Esophagus (tissue), 2 donors: Measurements from ENCODE around the gene WDFY4. TPM values are rescaled to one million over a fixed set of nuclear protein-coding genes. Genes with fewer than 3 reads are reported as not detected.

Experiments used
- H3K27ac ChIP-seq, 2 donors: one replicate each; pipeline ENCODE4 v1.5.1; 2013; ENCODE audit warnings: low read depth in 2 of 2, mild to moderate bottlenecking in 2 of 2, inconsistent platforms in 1 of 2, low read length in 1 of 2, moderate library complexity in 1 of 2
- H3K27me3 ChIP-seq, 2 donors: one replicate each; pipeline ENCODE4 v1.6.1; 2013; ENCODE audit warnings: low read length in 2 of 2, control low read depth in 1 of 2, mild to moderate bottlenecking in 1 of 2; ENCODE audit not compliant: insufficient read depth in 2 of 2, control insufficient read depth in 1 of 2
- H3K36me3 ChIP-seq, 2 donors: one replicate each; pipeline ENCODE4 v1.6.1; 2013; ENCODE audit warnings: low read length in 1 of 2; ENCODE audit not compliant: control insufficient read depth in 2 of 2, insufficient read depth in 2 of 2
- H3K4me1 ChIP-seq, 2 donors: one replicate each; pipeline ENCODE4 v1.6.1; 2013; ENCODE audit warnings: low read length in 1 of 2; ENCODE audit not compliant: control insufficient read depth in 2 of 2, insufficient read depth in 2 of 2
- H3K4me3 ChIP-seq, 2 donors: one replicate each; pipeline ENCODE4 v1.5.1; 2013; ENCODE audit warnings: low read length in 2 of 2, mild to moderate bottlenecking in 2 of 2, low read depth in 1 of 2, moderate library complexity in 1 of 2
- H3K9me3 ChIP-seq, 2 donors: one replicate each; pipeline ENCODE4 v1.6.1; 2013; ENCODE audit warnings: mild to moderate bottlenecking in 2 of 2, low read depth in 1 of 2, low read length in 1 of 2, moderate library complexity in 1 of 2; ENCODE audit not compliant: control insufficient read depth in 2 of 2, insufficient read depth in 1 of 2
- WGBS, 2 donors: extraction: QIAGEN DNeasy Blood & Tissue Kit; methylation state at CpG; one replicate each; pipeline ENCODE4 v1.1.7; 2013; 5-methylcytosine and 5-hydroxymethylcytosine counted together
- polyA plus RNA-seq, 2 donors: library from polyadenylated mRNA; stranded (reverse); fragments of 200-250 nt; gene quantifications; one replicate each; pipeline ENCODE4 v1.2.3, GENCODE V29; 2013
- donor health status: healthy with polysubstance abuse.
- donor health status: Bipolar disorder and iron deficiency.

WDFY4 gene
- polyA plus RNA-seq, 2 donors, result 0.43 to 0.79 TPM

DNA sequence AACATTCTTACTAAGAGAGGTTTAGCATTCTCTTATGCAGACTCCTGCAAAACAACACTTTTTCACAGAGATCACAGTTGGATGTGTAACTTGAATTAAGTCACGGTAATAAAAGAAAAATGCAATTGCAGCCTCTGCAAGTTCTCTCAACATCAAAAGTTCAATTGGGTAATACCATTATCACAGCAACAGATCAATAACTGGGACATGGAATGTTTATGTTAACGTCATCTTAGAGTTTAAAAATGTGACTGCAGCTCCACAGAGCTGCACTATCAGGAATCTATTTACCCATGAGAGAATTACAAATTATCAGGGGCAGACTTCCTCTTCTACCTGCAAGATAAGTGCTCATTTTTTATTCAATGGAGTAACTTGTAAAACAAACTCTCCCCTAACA lies 344.0 kb downstream of the WDFY4 start:
- WGBS, 2 donors, result 56 to 86% methylated on average over 2 of the region's 2 CpGs
- Histone ChIP-seq H3K9me3 (no peaks in the 10 kb centered on the region), H3K4me3 (no peak overlapping the region), H3K27me3 (no peaks in the 10 kb centered on the region), H3K36me3 (no peaks in the 10 kb centered on the region), H3K27ac (no peak overlapping the region), H3K4me1 (no peaks in the 10 kb centered on the region)

- Histone ChIP-seq H3K27ac (no peak overlapping the region), H3K4me1 (no peaks in the 10 kb centered on the region), H3K36me3 (no peaks in the 10 kb centered on the region), H3K9me3 (no peaks in the 10 kb centered on the region), H3K4me3 (no peak overlapping the region), H3K27me3 (no peaks in the 10 kb centered on the region)
- WGBS, 2 donors, result 93 to 100% methylated on average over 1 of the region's 1 CpG
Observed at GRCh38 chr10:49029666-49030065, 345.0 kb downstream of the WDFY4 start.

Other genes starting within 250 kb of the WDFY4 start
- 1 to 10 TPM; 1.2 to 1.6 TPM for gene ARHGAP22, start 79.8 kb upstream of the WDFY4 start, polyA plus RNA-seq